ENCODE measurements around the gene DOCK10. TPM values are rescaled to one million over a fixed set of nuclear protein-coding genes. Genes with fewer than 3 reads are reported as not detected.

DOCK10 gene
- total RNA-seq, 5 donors from 2014 or later (not counting 1 experiment from before 2014, with no cell fraction given): 206 to 266 (median 235) TPM

DNA sequence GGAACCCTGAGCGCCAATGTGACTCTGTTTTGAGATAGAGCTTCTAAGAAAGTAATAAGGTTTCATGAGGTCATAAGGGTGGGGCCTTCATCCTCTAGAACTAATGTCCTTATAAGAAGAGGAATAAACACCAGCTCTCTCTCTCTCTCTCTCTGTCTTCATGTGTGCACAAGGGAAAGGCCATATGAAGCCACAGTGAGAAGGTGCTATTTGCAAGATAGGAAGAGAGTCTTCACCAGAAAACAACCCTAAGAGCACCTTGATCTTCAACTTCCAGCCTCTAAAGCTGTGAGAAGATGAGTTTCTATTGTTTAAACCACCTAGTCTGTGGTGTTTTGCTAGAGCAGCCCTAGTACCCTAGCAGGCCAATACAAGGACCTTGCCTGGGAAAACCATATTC, 55.8 kb downstream of the DOCK10 start:
- Mint-ChIP-seq H3K9me3 (no peaks in the 10 kb centered on the region), H3K27ac (peak overlapping the region; percentile 89 to 90), H3K27me3 (no peaks in the 10 kb centered on the region), H3K4me1 (peaks cover 92 to 98% (median 97%) of the 10 kb centered on the region in 3 donors), H3K36me3 (peaks cover 36% of the 10 kb centered on the region), H3K4me3 (peak overlapping the region in 1 of 3 donors; percentile 45)
- H3K27ac ChIP-seq (ENCODE audit: low read length): peak overlapping the region; percentile 55
- no CpG with 5 or more reads among the region's 1 CpG for WGBS (ENCODE audit: insufficient coverage)
- H3K27me3 ChIP-seq (replicated peaks in 1 of 2; ENCODE audit: control insufficient read depth in 2 of 2, extremely low read depth in 1 of 2, insufficient read depth in 2 of 2, low read length in 1 of 2): no peaks in the 10 kb centered on the region
- no peaks in the 10 kb centered on the region for H3K9me3 ChIP-seq
- no peak overlapping the region for H3K4me3 ChIP-seq (ENCODE audit: control insufficient read depth in 1 of 2, extremely low read depth in 1 of 2, low read length in 1 of 2)
- ATAC-seq (replicated peaks in 1 of 4): peak; percentile 29 to 78 (median 44)
- ChIA-PET POLR2A (interaction anchor here in 1 of 2 donors (0.7 to 0.9 kb wide), 3 partner anchors 25 to 164 kb away, joined by 4 to 5 read pairs (median 4); partner anchors contain the start of gene DOCK10), CTCF (interaction anchor here (0.6 to 1.5 kb wide), 6 partner anchors 11 to 42 kb away, joined by 3 to 5 read pairs (median 4); no protein-coding TSS in a partner anchor)
- H3K4me1 ChIP-seq (ENCODE audit: control insufficient read depth in 1 of 2, extremely low read depth in 1 of 2, insufficient read depth in 2 of 2, low read length in 2 of 2): peaks cover 54 to 58% of the 10 kb centered on the region in 2 experiments
- peaks cover 8 to 19% of the 10 kb centered on the region in 2 donors for H3K36me3 ChIP-seq (ENCODE audit: control insufficient read depth in 2 of 2, extremely low read depth in 1 of 2, insufficient read depth in 1 of 2, low read length in 1 of 2)
- DNase-seq: peak in 10 of 35 experiments; percentile 14 to 62 (median 25)

GRCh38 chr2:224984637-224985036, 57.6 kb downstream of the DOCK10 start:
- CTCF ChIA-PET: interaction anchor here (0.6 to 1.1 kb wide), 6 partner anchors 9 to 1117 kb away, joined by 3 to 7 read pairs (median 4); no protein-coding TSS in a partner anchor
- Mint-ChIP-seq H3K27me3 (no peaks in the 10 kb centered on the region), H3K9me3 (no peaks in the 10 kb centered on the region), H3K4me3 (peak overlapping the region; percentile 34 to 62 (median 42)), H3K4me1 (peaks cover 84 to 87% (median 87%) of the 10 kb centered on the region in 3 donors), H3K36me3 (peaks cover 27% of the 10 kb centered on the region), H3K27ac (peak overlapping the region; percentile 89 to 94)
- Histone ChIP-seq H3K27me3 (replicated peaks in 1 of 2; ENCODE audit: control insufficient read depth in 2 of 2, extremely low read depth in 1 of 2, insufficient read depth in 2 of 2, low read length in 1 of 2) (no peaks in the 10 kb centered on the region), H3K27ac (ENCODE audit: low read length) (peak overlapping the region; percentile 75), H3K4me3 (ENCODE audit: control insufficient read depth in 1 of 2, extremely low read depth in 1 of 2, low read length in 1 of 2) (no peak overlapping the region), H3K36me3 (ENCODE audit: control insufficient read depth in 2 of 2, extremely low read depth in 1 of 2, insufficient read depth in 1 of 2, low read length in 1 of 2) (peaks cover 4 to 20% of the 10 kb centered on the region in 2 donors), H3K4me1 (ENCODE audit: control insufficient read depth in 1 of 2, extremely low read depth in 1 of 2, insufficient read depth in 2 of 2, low read length in 2 of 2) (peaks cover 54 to 58% of the 10 kb centered on the region in 2 experiments), H3K9me3 (no peaks in the 10 kb centered on the region)
- WGBS (ENCODE audit: insufficient coverage): 14% methylated on average over 3 of the region's 5 CpGs
- POLR2A ChIA-PET: interaction anchor here (0.6 to 0.7 kb wide), 4 partner anchors 12 to 104 kb away, joined by 3 to 17 read pairs (median 5); no protein-coding TSS in a partner anchor
- DNase-seq (peak in 1 of 35 experiments; percentile 36), ATAC-seq (replicated peaks in 1 of 4) (peak in 2 of 4 experiments; percentile 33 to 34)

GRCh38 chr2:224983712-224984554, 58.3 kb downstream of the DOCK10 start:
- Mint-ChIP-seq H3K4me1 (peaks cover 84 to 86% (median 85%) of the 10 kb centered on the region in 3 donors), H3K4me3 (peak overlapping the region; percentile 34 to 62 (median 42)), H3K27me3 (no peaks in the 10 kb centered on the region), H3K9me3 (no peaks in the 10 kb centered on the region), H3K27ac (peak overlapping the region; percentile 89 to 94), H3K36me3 (peaks cover 25% of the 10 kb centered on the region)
- POLR2A ChIA-PET: interaction anchor here (0.6 to 0.7 kb wide), 4 partner anchors 13 to 105 kb away, joined by 3 to 17 read pairs (median 5); no protein-coding TSS in a partner anchor
- no peaks in the 10 kb centered on the region for H3K9me3 ChIP-seq
- peak overlapping the region; percentile 75 for H3K27ac ChIP-seq (ENCODE audit: low read length)
- H3K4me3 ChIP-seq (ENCODE audit: control insufficient read depth in 1 of 2, extremely low read depth in 1 of 2, low read length in 1 of 2): no peak overlapping the region
- no peaks in the 10 kb centered on the region for H3K27me3 ChIP-seq (replicated peaks in 1 of 2; ENCODE audit: control insufficient read depth in 2 of 2, extremely low read depth in 1 of 2, insufficient read depth in 2 of 2, low read length in 1 of 2)
- peaks cover 51 to 60% of the 10 kb centered on the region in 2 experiments for H3K4me1 ChIP-seq (ENCODE audit: control insufficient read depth in 1 of 2, extremely low read depth in 1 of 2, insufficient read depth in 2 of 2, low read length in 2 of 2)
- ATAC-seq (replicated peaks in 1 of 4) (peak in 1 of 4 experiments; percentile 7), DNase-seq (no peak)
- WGBS (ENCODE audit: insufficient coverage): 100% methylated on average over 2 of the region's 11 CpGs
- peaks cover 0 to 14% of the 10 kb centered on the region in 2 donors for H3K36me3 ChIP-seq (ENCODE audit: control insufficient read depth in 2 of 2, extremely low read depth in 1 of 2, insufficient read depth in 1 of 2, low read length in 1 of 2)
- CTCF ChIA-PET: interaction anchor here (0.6 to 1.1 kb wide), 6 partner anchors 8 to 1116 kb away, joined by 3 to 7 read pairs (median 4); no protein-coding TSS in a partner anchor

GRCh38 chr2:224982910-224983711, 59.2 kb downstream of the DOCK10 start:
- Histone ChIP-seq H3K4me3 (ENCODE audit: control insufficient read depth in 1 of 2, extremely low read depth in 1 of 2, low read length in 1 of 2) (no peak overlapping the region), H3K4me1 (ENCODE audit: control insufficient read depth in 1 of 2, extremely low read depth in 1 of 2, insufficient read depth in 2 of 2, low read length in 2 of 2) (peaks cover 47 to 54% of the 10 kb centered on the region in 2 experiments), H3K27ac (ENCODE audit: low read length) (peak overlapping the region; percentile 75), H3K9me3 (no peaks in the 10 kb centered on the region), H3K27me3 (replicated peaks in 1 of 2; ENCODE audit: control insufficient read depth in 2 of 2, extremely low read depth in 1 of 2, insufficient read depth in 2 of 2, low read length in 1 of 2) (no peaks in the 10 kb centered on the region), H3K36me3 (ENCODE audit: control insufficient read depth in 2 of 2, extremely low read depth in 1 of 2, insufficient read depth in 1 of 2, low read length in 1 of 2) (peaks cover 0 to 13% of the 10 kb centered on the region in 2 donors)
- peaks cover 20% of the 10 kb centered on the region for H3K36me3 Mint-ChIP-seq
- peak; percentile 74 to 81 (median 78) for ATAC-seq (replicated peaks in 1 of 4)
- H3K4me3 Mint-ChIP-seq: peak overlapping the region; percentile 14 to 62 (median 42)
- ChIA-PET CTCF (interaction anchor here in 1 of 2 donors (0.8 to 1.8 kb wide), 4 partner anchors 12 to 444 kb away, joined by 3 read pairs; no protein-coding TSS in a partner anchor), POLR2A (interaction anchor here (0.7 to 1.5 kb wide), 3 partner anchors 30 to 56 kb away, joined by 3 to 5 read pairs (median 3); no protein-coding TSS in a partner anchor)
- peaks cover 83 to 87% (median 86%) of the 10 kb centered on the region in 3 donors for H3K4me1 Mint-ChIP-seq
- 29% methylated on average over 4 of the region's 14 CpGs for WGBS (ENCODE audit: insufficient coverage)
- peak overlapping the region; percentile 89 to 94 for H3K27ac Mint-ChIP-seq
- H3K9me3 Mint-ChIP-seq: no peaks in the 10 kb centered on the region
- H3K27me3 Mint-ChIP-seq: no peaks in the 10 kb centered on the region
- peak in 34 of 35 experiments; percentile 22 to 76 (median 50) for DNase-seq

- no peak for DNase-seq
- WGBS (ENCODE audit: insufficient coverage): over 99% methylated on average over 10 of the region's 10 CpGs
- peak overlapping the region; percentile 79 to 89 for H3K27ac Mint-ChIP-seq
These were observed 60.0 kb downstream of the DOCK10 start for GRCh38 chr2:224982226-224982625.

More at GRCh38 chr2:224982226-224982625, 60.0 kb downstream of the DOCK10 start:
- Histone ChIP-seq H3K27me3 (replicated peaks in 1 of 2; ENCODE audit: control insufficient read depth in 2 of 2, extremely low read depth in 1 of 2, insufficient read depth in 2 of 2, low read length in 1 of 2) (no peaks in the 10 kb centered on the region), H3K27ac (ENCODE audit: low read length) (no peak overlapping the region), H3K4me1 (ENCODE audit: control insufficient read depth in 1 of 2, extremely low read depth in 1 of 2, insufficient read depth in 2 of 2, low read length in 2 of 2) (peaks cover 41 to 45% of the 10 kb centered on the region in 2 experiments), H3K36me3 (ENCODE audit: control insufficient read depth in 2 of 2, extremely low read depth in 1 of 2, insufficient read depth in 1 of 2, low read length in 1 of 2) (peaks cover 0 to 9% of the 10 kb centered on the region in 2 donors), H3K4me3 (ENCODE audit: control insufficient read depth in 1 of 2, extremely low read depth in 1 of 2, low read length in 1 of 2) (no peak overlapping the region), H3K9me3 (no peaks in the 10 kb centered on the region)
- ChIA-PET POLR2A (interaction anchor here in 1 of 2 donors (0.7 to 1.5 kb wide), 2 partner anchors 55 to 683 kb away, joined by 3 to 5 read pairs; no protein-coding TSS in a partner anchor), CTCF (interaction anchor here in 1 of 2 donors (0.8 to 1.8 kb wide), 4 partner anchors 12 to 443 kb away, joined by 3 read pairs; no protein-coding TSS in a partner anchor)
- no peak for ATAC-seq (replicated peaks in 1 of 4)
- no peaks in the 10 kb centered on the region for H3K27me3 Mint-ChIP-seq
- H3K4me1 Mint-ChIP-seq: peaks cover 82 to 86% (median 85%) of the 10 kb centered on the region in 3 donors
- H3K36me3 Mint-ChIP-seq: peaks cover 26% of the 10 kb centered on the region
- H3K9me3 Mint-ChIP-seq: no peaks in the 10 kb centered on the region
- H3K4me3 Mint-ChIP-seq: no peak overlapping the region
